ENCODE results near the gene BEGAIN.

Gene BEGAIN

GRCh38 chr14:100615736-100616695 lies 28.8 kb upstream of the BEGAIN start:
- FAIRE-seq (no peak), DNase-seq (ENCODE audit: low spot score) (no peak)

GRCh38 chr14:100614803-100615202 lies 27.6 kb upstream of the BEGAIN start:
- no peak for FAIRE-seq

GRCh38 chr14:100612986-100613385 lies 25.8 kb upstream of the BEGAIN start:
- FAIRE-seq (no peak), DNase-seq (ENCODE audit: low spot score) (no peak)

More at GRCh38 chr14:100614803-100615202, 27.6 kb upstream of the BEGAIN start:
- DNase-seq (ENCODE audit: low spot score): no peak

- DNase-seq (ENCODE audit: low spot score) (no peak), FAIRE-seq (no peak)
Observed at GRCh38 chr14:100611811-100612480, 24.7 kb upstream of the BEGAIN start.

GRCh38 chr14:100610511-100611217 lies 23.4 kb upstream of the BEGAIN start:
- FAIRE-seq (no peak), DNase-seq (ENCODE audit: low spot score) (no peak)

- no peak for DNase-seq (ENCODE audit: low spot score)
- FAIRE-seq: no peak
Observed at GRCh38 chr14:100609941-100610391, 22.7 kb upstream of the BEGAIN start.

GRCh38 chr14:100609331-100609870 lies 22.2 kb upstream of the BEGAIN start:
- DNase-seq (ENCODE audit: low spot score) (no peak), FAIRE-seq (no peak)

- FAIRE-seq (no peak), DNase-seq (ENCODE audit: low spot score) (no peak)
Observed at GRCh38 chr14:100608586-100609330, 21.5 kb upstream of the BEGAIN start.

GRCh38 chr14:100608064-100608463 lies 20.8 kb upstream of the BEGAIN start:
- FAIRE-seq (no peak), DNase-seq (ENCODE audit: low spot score) (no peak)

GRCh38 chr14:100607611-100607956 lies 20.4 kb upstream of the BEGAIN start:
- DNase-seq (ENCODE audit: low spot score): no peak
- no peak for FAIRE-seq

- no peak for FAIRE-seq
Observed at GRCh38 chr14:100606687-100607610, 19.7 kb upstream of the BEGAIN start.

GRCh38 chr14:100605706-100606686 lies 18.8 kb upstream of the BEGAIN start:
- FAIRE-seq: no peak
- no peak for DNase-seq (ENCODE audit: low spot score)

More at GRCh38 chr14:100606687-100607610, 19.7 kb upstream of the BEGAIN start:
- DNase-seq (ENCODE audit: low spot score): no peak

GRCh38 chr14:100605230-100605629 lies 18.0 kb upstream of the BEGAIN start:
- no peak for FAIRE-seq
- DNase-seq (ENCODE audit: low spot score): no peak

GRCh38 chr14:100604709-100605108 lies 17.5 kb upstream of the BEGAIN start:
- DNase-seq (ENCODE audit: low spot score): no peak
- FAIRE-seq: no peak

GRCh38 chr14:100604121-100604501 lies 16.9 kb upstream of the BEGAIN start:
- no peak for FAIRE-seq

GRCh38 chr14:100603341-100604120 lies 16.3 kb upstream of the BEGAIN start:
- DNase-seq (ENCODE audit: low spot score) (no peak), FAIRE-seq (no peak)

More at GRCh38 chr14:100604121-100604501, 16.9 kb upstream of the BEGAIN start:
- no peak for DNase-seq (ENCODE audit: low spot score)

- DNase-seq (ENCODE audit: low spot score) (no peak), FAIRE-seq (no peak)
Observed at GRCh38 chr14:100602621-100603230, 15.5 kb upstream of the BEGAIN start.

Measured in RCC 7860 (cell line).